Gastrocnemius medialis (tissue), 4 donors: ENCODE measurements around the gene DBN1.

ENCODE experiments used
- POLR2A ChIP-seq, 2 donors: fragments of 450-650 bp; IDR thresholded peaks; one replicate each; pipeline ENCODE4 v1.6.1; 2017; ENCODE audit warnings: antibody characterized with exemption in 2 of 2, mild to moderate bottlenecking in 2 of 2, moderate library complexity in 2 of 2
- TF ChIP-seq, protein P1 (sequence below), 5 experiments: fragments of 450-650 bp in 3 of 5; fragments of 200-600 bp in 2 of 5; sonication (generic) in 2 of 5; IDR thresholded peaks in 4 of 5; conservative IDR thresholded peaks in 1 of 5; 1 replicate in 4 of 5; 2 replicates in 1 of 5; pipeline ENCODE4 v1.5.1; 2016 to 2019; ENCODE audit warnings: antibody characterized with exemption in 5 of 5, mild to moderate bottlenecking in 3 of 5, moderate library complexity in 3 of 5

DNA sequence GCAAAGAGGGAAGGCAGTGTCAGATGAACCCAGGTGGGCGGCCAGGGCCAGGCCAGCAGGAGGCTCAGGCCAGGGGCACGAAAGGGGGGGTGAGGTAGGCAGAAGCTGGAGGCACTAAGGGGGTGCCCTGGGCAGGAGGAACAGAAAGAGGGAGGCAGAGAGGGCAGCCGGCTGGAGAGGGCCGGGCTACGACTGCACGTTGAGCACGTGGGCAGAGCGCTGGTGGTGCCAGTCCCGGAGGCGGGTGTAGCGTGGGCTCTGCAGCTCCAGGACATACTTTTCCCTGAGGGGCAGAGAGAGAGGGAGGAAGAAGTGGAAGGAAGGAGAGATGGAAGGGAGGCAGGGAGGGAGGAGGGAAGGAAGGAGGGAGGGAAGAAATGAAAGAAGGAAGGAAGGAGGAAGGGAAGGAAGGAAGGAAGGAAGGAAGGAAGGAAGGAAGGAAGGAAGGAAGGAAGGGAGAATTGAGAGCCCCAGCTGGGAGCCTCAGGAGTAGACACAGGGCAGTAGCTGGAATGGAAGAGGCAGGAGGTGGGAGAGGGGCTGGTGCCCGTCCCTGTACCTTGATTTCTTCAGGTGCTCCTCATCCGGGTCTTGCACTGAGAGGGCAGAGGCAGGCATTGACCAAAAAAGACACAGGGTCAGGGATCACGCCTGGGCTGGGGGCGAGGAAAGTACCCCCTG, 17.0 kb upstream of the DBN1 start:
- TF ChIP-seq, protein P1, sequence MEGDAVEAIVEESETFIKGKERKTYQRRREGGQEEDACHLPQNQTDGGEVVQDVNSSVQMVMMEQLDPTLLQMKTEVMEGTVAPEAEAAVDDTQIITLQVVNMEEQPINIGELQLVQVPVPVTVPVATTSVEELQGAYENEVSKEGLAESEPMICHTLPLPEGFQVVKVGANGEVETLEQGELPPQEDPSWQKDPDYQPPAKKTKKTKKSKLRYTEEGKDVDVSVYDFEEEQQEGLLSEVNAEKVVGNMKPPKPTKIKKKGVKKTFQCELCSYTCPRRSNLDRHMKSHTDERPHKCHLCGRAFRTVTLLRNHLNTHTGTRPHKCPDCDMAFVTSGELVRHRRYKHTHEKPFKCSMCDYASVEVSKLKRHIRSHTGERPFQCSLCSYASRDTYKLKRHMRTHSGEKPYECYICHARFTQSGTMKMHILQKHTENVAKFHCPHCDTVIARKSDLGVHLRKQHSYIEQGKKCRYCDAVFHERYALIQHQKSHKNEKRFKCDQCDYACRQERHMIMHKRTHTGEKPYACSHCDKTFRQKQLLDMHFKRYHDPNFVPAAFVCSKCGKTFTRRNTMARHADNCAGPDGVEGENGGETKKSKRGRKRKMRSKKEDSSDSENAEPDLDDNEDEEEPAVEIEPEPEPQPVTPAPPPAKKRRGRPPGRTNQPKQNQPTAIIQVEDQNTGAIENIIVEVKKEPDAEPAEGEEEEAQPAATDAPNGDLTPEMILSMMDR (IDR thresholded peaks at IDR 0.05 in 4 of 5, conservative IDR thresholded peaks at IDR 0.05 in 1 of 5), result no peak
- TF ChIP-seq POLR2A (IDR thresholded peaks at IDR 0.05), result no peak
